Activated CD4-positive, alpha-beta T cell treated with anti-CD3 and anti-CD28 coated beads, Interleukin-2, amount 50 U/mL, for 48 hours (primary cell): ENCODE results near the gene PPM1E.
A peak's percentile ranks its signal among the peaks of the same experiment; 100 is the strongest.
"Not testable (repeated sequence)": the region's sequence is repeated elsewhere in the genome, so short reads cannot be mapped to it uniquely, and the experiment has no call there.

ENCODE experiments used
- DNase-seq, 2 experiments: peaks; one replicate each; pipeline ENCODE4 v3.0.0-alpha.2; 2020

Gene PPM1E

GRCh38 chr17:58755577-58756245 lies at the start of gene PPM1E:
TSS of gene PPM1E (plus strand) at chr17:58755854.
- DNase-seq = peak; percentile 46 to 52

GRCh38 chr17:58706351-58707140 lies 49.1 kb upstream of the PPM1E start:
- no peak for DNase-seq

- peak; percentile 23 to 24 for DNase-seq
Observed at GRCh38 chr17:58710948-58711552, 44.6 kb upstream of the PPM1E start.

GRCh38 chr17:58722274-58722673 lies 33.4 kb upstream of the PPM1E start:
- DNase-seq = no peak

GRCh38 chr17:58722696-58723095 lies 33.0 kb upstream of the PPM1E start:
- no peak for DNase-seq

GRCh38 chr17:58728798-58729197 lies 26.9 kb upstream of the PPM1E start:
- no peak for DNase-seq

- no peak for DNase-seq
Observed at GRCh38 chr17:58730937-58731336, 24.7 kb upstream of the PPM1E start.

- no peak for DNase-seq
Observed at GRCh38 chr17:58734040-58734439, 21.6 kb upstream of the PPM1E start.

- DNase-seq = no peak
Observed at GRCh38 chr17:58734811-58735210, 20.8 kb upstream of the PPM1E start.

- DNase-seq = no peak
Observed at GRCh38 chr17:58741121-58741625, 14.5 kb upstream of the PPM1E start.

- DNase-seq = no peak
Observed at GRCh38 chr17:58747674-58748073, 8.0 kb upstream of the PPM1E start.

- DNase-seq = not testable (repeated sequence)
Observed at GRCh38 chr17:58749627-58750026, 6.0 kb upstream of the PPM1E start.

- DNase-seq = no peak
Observed at GRCh38 chr17:58753026-58753425, 2.6 kb upstream of the PPM1E start.

- no peak for DNase-seq
Observed at GRCh38 chr17:58755269-58755576, 431 bp upstream of the PPM1E start.

- peak; percentile 5 to 24 for DNase-seq
Observed at GRCh38 chr17:58756246-58757161, 850 bp downstream of the PPM1E start.

GRCh38 chr17:58757162-58757613 lies 1.5 kb downstream of the PPM1E start:
- DNase-seq = no peak

GRCh38 chr17:58758890-58759289 lies 3.2 kb downstream of the PPM1E start:
- DNase-seq = no peak

GRCh38 chr17:58759522-58759921 lies 3.9 kb downstream of the PPM1E start:
- no peak for DNase-seq

GRCh38 chr17:58760248-58760647 lies 4.6 kb downstream of the PPM1E start:
- DNase-seq = no peak

GRCh38 chr17:58763263-58763662 lies 7.6 kb downstream of the PPM1E start:
- DNase-seq = no peak

GRCh38 chr17:58764373-58764772 lies 8.7 kb downstream of the PPM1E start:
- no peak for DNase-seq

- DNase-seq = not testable (repeated sequence)
Observed at GRCh38 chr17:58778482-58778881, 22.8 kb downstream of the PPM1E start.

- no peak for DNase-seq
Observed at GRCh38 chr17:58779446-58779845, 23.8 kb downstream of the PPM1E start.
